H9 (cell line): ENCODE measurements around the gene NECTIN1. TPM values are rescaled to one million over a fixed set of nuclear protein-coding genes. Genes with fewer than 3 reads are reported as not detected.

Experiments
- DNase-seq: peaks from one replicate; pipeline ENCODE4 v3.0.0-alpha.2; 2017
- H2AFZ ChIP-seq: one replicate; pipeline ENCODE4 v1.6.1; 2013; ENCODE audit warnings: mild to moderate bottlenecking, low read length, control low read depth, moderate library complexity
- H2AK5ac ChIP-seq: 2 replicates; pipeline ENCODE4 v1.6.1; 2013; ENCODE audit warnings: low read length, control low read depth, mixed read lengths; ENCODE audit not compliant: insufficient read length
- H2BK120ac ChIP-seq: one replicate; pipeline ENCODE4 v1.6.1; 2013; ENCODE audit warnings: low read depth, mild to moderate bottlenecking, low read length, control low read depth, inconsistent platforms; ENCODE audit not compliant: poor library complexity, severe bottlenecking
- H2BK12ac ChIP-seq: 2 replicates; pipeline ENCODE4 v1.6.1; 2013; ENCODE audit warnings: low read length, control low read depth, mixed read lengths, low read depth; ENCODE audit not compliant: insufficient read length
- H2BK15ac ChIP-seq: 2 replicates; pipeline ENCODE4 v1.6.1; 2013; ENCODE audit warnings: low read depth, low read length, control low read depth
- H2BK20ac ChIP-seq: one replicate; pipeline ENCODE4 v1.6.1; 2013; ENCODE audit warnings: low read depth, mild to moderate bottlenecking, low read length, control low read depth, inconsistent platforms; ENCODE audit not compliant: poor library complexity, severe bottlenecking
- H2BK5ac ChIP-seq: 2 replicates; pipeline ENCODE4 v1.6.1; 2013; ENCODE audit warnings: low read length, control low read depth, mixed read lengths; ENCODE audit not compliant: insufficient read length
- H3K14ac ChIP-seq: 2 replicates; pipeline ENCODE4 v1.6.1; 2013; ENCODE audit warnings: low read length, control low read depth; ENCODE audit not compliant: insufficient read depth
- H3K18ac ChIP-seq: 2 replicates; pipeline ENCODE4 v1.6.1; 2013; ENCODE audit warnings: low read depth, mild to moderate bottlenecking, mixed read lengths, low read length, control low read depth; ENCODE audit not compliant: insufficient read length
- H3K23ac ChIP-seq: 2 replicates; pipeline ENCODE4 v1.6.1; 2013; ENCODE audit warnings: low read length, control low read depth, mixed read lengths, low read depth; ENCODE audit not compliant: insufficient read length
- H3K23me2 ChIP-seq: 2 replicates; pipeline ENCODE4 v1.6.1; 2013; ENCODE audit warnings: low read depth, mild to moderate bottlenecking, mixed read lengths, low read length, control low read depth; ENCODE audit not compliant: insufficient read length, poor library complexity, severe bottlenecking
- H3K27ac ChIP-seq: 2 replicates; pipeline ENCODE4 v1.5.1; 2013; ENCODE audit warnings: low read length, control low read depth, mixed read lengths, low read depth; ENCODE audit not compliant: insufficient read length
- H3K27me3 ChIP-seq: 2 replicates; pipeline ENCODE4 v1.6.1; 2013; ENCODE audit warnings: low read length, control low read depth, inconsistent platforms; ENCODE audit not compliant: insufficient read depth
- H3K4ac ChIP-seq: 2 replicates; pipeline ENCODE4 v1.6.1; 2013; ENCODE audit warnings: low read depth, mild to moderate bottlenecking, control low read depth, inconsistent platforms, low read length, moderate library complexity
- H3K4me1 ChIP-seq: 2 replicates; pipeline ENCODE4 v1.6.1; 2013; ENCODE audit warnings: low read length, control low read depth, inconsistent platforms; ENCODE audit not compliant: insufficient read depth
- H3K4me2 ChIP-seq: 2 replicates; pipeline ENCODE4 v1.6.1; 2013; ENCODE audit warnings: low read length, control low read depth, mixed read lengths; ENCODE audit not compliant: insufficient read length, insufficient read depth
- H3K56ac ChIP-seq: 2 replicates; pipeline ENCODE4 v1.6.1; 2013; ENCODE audit warnings: low read depth, mild to moderate bottlenecking, mixed read lengths, low read length, control low read depth; ENCODE audit not compliant: insufficient read length
- H3K79me1 ChIP-seq: 2 replicates; pipeline ENCODE4 v1.6.1; 2013; ENCODE audit warnings: low read depth, mild to moderate bottlenecking, moderate library complexity, low read length, control low read depth, inconsistent platforms; ENCODE audit not compliant: insufficient read depth, poor library complexity, severe bottlenecking
- H3K79me2 ChIP-seq: 2 replicates; pipeline ENCODE4 v1.6.1; 2013; ENCODE audit warnings: low read length, control low read depth, inconsistent platforms; ENCODE audit not compliant: insufficient read depth
- H3K9ac ChIP-seq: 2 replicates; pipeline ENCODE4 v1.6.1; 2013; ENCODE audit warnings: low read length, control low read depth, mixed read lengths; ENCODE audit not compliant: insufficient read length; ENCODE audit errors: extremely low read depth
- H3K9me3 ChIP-seq: one replicate; pipeline ENCODE4 v1.6.1; 2013; ENCODE audit warnings: low read depth, low read length, inconsistent platforms; ENCODE audit not compliant: control insufficient read depth
- H3T11ph ChIP-seq: one replicate; pipeline ENCODE4 v1.6.1; 2013; ENCODE audit warnings: mild to moderate bottlenecking, low read length, control low read depth, inconsistent platforms
- H4K20me1 ChIP-seq: one replicate; pipeline ENCODE4 v1.6.1; 2013; ENCODE audit not compliant: control insufficient read depth, insufficient read length, insufficient read depth
- H4K5ac ChIP-seq: 2 replicates; pipeline ENCODE4 v1.6.1; 2013; ENCODE audit warnings: low read depth, mild to moderate bottlenecking, mixed read lengths, low read length, control low read depth; ENCODE audit not compliant: insufficient read length
- H4K8ac ChIP-seq: replicated peaks from 2 replicates; pipeline ENCODE4 v1.6.1; 2013; ENCODE audit warnings: low read length, control low read depth, mixed read lengths, low read depth; ENCODE audit not compliant: insufficient read length
- H4K91ac ChIP-seq: 2 replicates; pipeline ENCODE4 v1.6.1; 2013; ENCODE audit warnings: low read depth, mild to moderate bottlenecking, moderate library complexity, mixed read lengths, low read length, control low read depth; ENCODE audit not compliant: insufficient read length
- H3K27ac Mint-ChIP-seq, 3 experiments: 2 replicates in 2 of 3; 3 replicates in 1 of 3; pipeline ENCODE4 v1.8.0; 2020 to 2021; ENCODE audit warnings: mixed read lengths in 3 of 3, mild to moderate bottlenecking in 1 of 3, moderate library complexity in 1 of 3
- H3K27me3 Mint-ChIP-seq: 2 replicates; pipeline ENCODE4 v1.8.0; 2021; ENCODE audit warnings: low read depth, mild to moderate bottlenecking, moderate library complexity, mixed read lengths
- H3K36me3 Mint-ChIP-seq, 3 experiments: 2 replicates in 2 of 3; 3 replicates in 1 of 3; pipeline ENCODE4 v1.8.0; 2020 to 2021; ENCODE audit warnings: low read depth in 3 of 3, mixed read lengths in 3 of 3; ENCODE audit not compliant: insufficient read depth in 1 of 3
- H3K4me1 Mint-ChIP-seq, 2 experiments: 2 replicates each; pipeline ENCODE4 v1.8.0; 2020; ENCODE audit warnings: mixed read lengths in 2 of 2
- H3K4me3 Mint-ChIP-seq, 2 experiments: 2 replicates in 1 of 2; 3 replicates in 1 of 2; pipeline ENCODE4 v1.8.0; 2020 to 2021; ENCODE audit warnings: mild to moderate bottlenecking in 2 of 2, mixed read lengths in 2 of 2, moderate library complexity in 1 of 2
- H3K9me3 Mint-ChIP-seq, 2 experiments: 2 replicates in 1 of 2; 3 replicates in 1 of 2; pipeline ENCODE4 v1.8.0; 2020; ENCODE audit warnings: mild to moderate bottlenecking in 2 of 2, mixed read lengths in 2 of 2, moderate library complexity in 1 of 2
- WGBS: extraction: QIAGEN DNeasy Blood & Tissue Kit; methylation state at CpG from one replicate; pipeline ENCODE4 v1.1.7; 2013; ENCODE audit warnings: missing lambda C conversion rate, low lambda C conversion rate, mixed read lengths; ENCODE audit not compliant: insufficient read length; ENCODE audit errors: extremely low coverage; 5-methylcytosine and 5-hydroxymethylcytosine counted together
- total RNA-seq: library from RNA; stranded (reverse); gene quantifications from 2 replicates; pipeline ENCODE4 v1.2.1, GENCODE V29; 2021
- TF ChIP-seq, protein P1 (sequence below): fragments of 200-600 bp; sonication (generic); conservative IDR thresholded peaks from 3 replicates; pipeline ENCODE4 v1.8.0; 2021; ENCODE audit warnings: antibody characterized with exemption, mild to moderate bottlenecking

The NECTIN1 gene
- total RNA-seq, 1 experiment from 2014 or later = 113 TPM

DNA sequence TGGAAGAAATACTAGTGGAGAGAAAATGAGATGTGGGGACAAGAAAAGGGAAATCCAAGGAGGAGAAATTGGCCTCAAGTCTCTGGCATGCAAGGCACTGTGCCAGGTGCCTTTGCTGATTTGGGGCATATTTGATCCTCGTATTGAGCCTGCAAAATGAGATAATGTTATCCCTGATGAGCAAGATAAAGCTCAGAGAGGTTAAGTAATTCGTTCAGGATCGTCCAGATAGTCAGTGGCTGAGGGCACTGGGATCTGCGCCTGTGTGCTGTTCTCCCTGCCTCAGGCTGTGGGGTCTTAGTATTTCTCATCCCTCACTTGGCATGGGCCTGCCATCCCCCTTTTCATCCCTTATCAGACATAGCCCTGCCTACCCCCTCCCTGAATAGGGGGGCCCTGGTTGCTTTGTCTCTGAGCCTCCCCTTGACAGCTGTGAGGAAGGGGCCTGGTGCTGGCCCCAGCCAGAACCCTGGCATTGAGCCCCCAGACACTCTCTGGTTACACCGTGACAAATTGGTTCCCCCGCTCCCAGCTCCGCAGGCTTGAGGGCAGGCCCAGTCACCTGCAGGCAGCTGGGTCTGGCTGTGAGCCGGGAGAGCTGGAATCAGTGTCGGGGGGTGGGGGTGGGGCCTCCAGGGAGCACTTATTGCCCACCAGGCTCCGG, 85.7 kb downstream of the NECTIN1 start:
- Histone ChIP-seq H2AK5ac (no peak overlapping the region), H3K9ac (no peak overlapping the region), H4K8ac (no peak overlapping the region), H2BK12ac (no peak overlapping the region), H3K14ac (no peak overlapping the region), H3K23me2 (no peaks in the 10 kb centered on the region), H3K79me1 (no peaks in the 10 kb centered on the region), H3K56ac (no peak overlapping the region), H3K79me2 (no peaks in the 10 kb centered on the region), H3K23ac (no peak overlapping the region), H2BK20ac (no peak overlapping the region), H3T11ph (no peak overlapping the region), H3K4me1 (no peaks in the 10 kb centered on the region; the same call in 1 of the 2 replicates), H2AFZ (no peak overlapping the region), H3K27me3 (no peaks in the 10 kb centered on the region), H3K4me2 (no peak overlapping the region), H2BK15ac (no peak overlapping the region), H4K91ac (no peak overlapping the region), H3K27ac (no peak overlapping the region), H4K20me1 (no peaks in the 10 kb centered on the region), H2BK5ac (no peak overlapping the region), H2BK120ac (no peak overlapping the region), H3K9me3 (no peaks in the 10 kb centered on the region), H3K18ac (no peak overlapping the region), H3K4ac (no peak overlapping the region), H4K5ac (no peak overlapping the region)
- TF ChIP-seq, protein P1, sequence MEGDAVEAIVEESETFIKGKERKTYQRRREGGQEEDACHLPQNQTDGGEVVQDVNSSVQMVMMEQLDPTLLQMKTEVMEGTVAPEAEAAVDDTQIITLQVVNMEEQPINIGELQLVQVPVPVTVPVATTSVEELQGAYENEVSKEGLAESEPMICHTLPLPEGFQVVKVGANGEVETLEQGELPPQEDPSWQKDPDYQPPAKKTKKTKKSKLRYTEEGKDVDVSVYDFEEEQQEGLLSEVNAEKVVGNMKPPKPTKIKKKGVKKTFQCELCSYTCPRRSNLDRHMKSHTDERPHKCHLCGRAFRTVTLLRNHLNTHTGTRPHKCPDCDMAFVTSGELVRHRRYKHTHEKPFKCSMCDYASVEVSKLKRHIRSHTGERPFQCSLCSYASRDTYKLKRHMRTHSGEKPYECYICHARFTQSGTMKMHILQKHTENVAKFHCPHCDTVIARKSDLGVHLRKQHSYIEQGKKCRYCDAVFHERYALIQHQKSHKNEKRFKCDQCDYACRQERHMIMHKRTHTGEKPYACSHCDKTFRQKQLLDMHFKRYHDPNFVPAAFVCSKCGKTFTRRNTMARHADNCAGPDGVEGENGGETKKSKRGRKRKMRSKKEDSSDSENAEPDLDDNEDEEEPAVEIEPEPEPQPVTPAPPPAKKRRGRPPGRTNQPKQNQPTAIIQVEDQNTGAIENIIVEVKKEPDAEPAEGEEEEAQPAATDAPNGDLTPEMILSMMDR = no peak
- WGBS = no CpG with 5 or more reads among the region's 10 CpGs
- H3K4me3 Mint-ChIP-seq = no peak overlapping the region; a peak in 1 of 5 replicates
- peaks cover 28% of the 10 kb centered on the region for H3K27me3 Mint-ChIP-seq
- peaks cover 15 to 21% of the 10 kb centered on the region in 2 experiments for H3K4me1 Mint-ChIP-seq
- H3K36me3 Mint-ChIP-seq = peaks cover 0 to 6% (median 0%) of the 10 kb centered on the region in 3 experiments; a peak in 2 of 7 replicates
- H3K27ac Mint-ChIP-seq = no peak overlapping the region
- H3K9me3 Mint-ChIP-seq = peaks cover 3 to 5% of the 10 kb centered on the region in 2 experiments; a peak in 3 of 5 replicates
- no peak for DNase-seq
